22Rv1 (cell line): ENCODE measurements around the gene ULK4.

Experiments
- CTCF ChIP-seq: fragments of 450-650 bp; IDR thresholded peaks from 2 replicates; pipeline ENCODE4 v1.5.1; 2017; ENCODE audit warnings: mild to moderate bottlenecking
- ZFX ChIP-seq: fragments of 450-650 bp; IDR thresholded peaks from 2 replicates; pipeline ENCODE4 v1.6.1; 2017; ENCODE audit warnings: antibody characterized with exemption, borderline replicate concordance

GRCh38 chr3:41753651-41754050, 208.3 kb downstream of the ULK4 start:
- TF ChIP-seq CTCF = no peak
- no peak for TF ChIP-seq ZFX
